ACHN (cell line): ENCODE data around the gene GMDS.

Experiments
- DNase-seq: peaks from one replicate; pipeline ENCODE4 v3.0.0-alpha.2; 2015
- in situ Hi-C: cut with HindIII; loops from 2 replicates; pipeline ENCODE4 v1.10.0; 2017; ENCODE audit warnings: low sequenced_read_pairs, low pct_ligation_motif_present, low pct_unique_long_range_greater_than_20kb

GMDS gene

DNA sequence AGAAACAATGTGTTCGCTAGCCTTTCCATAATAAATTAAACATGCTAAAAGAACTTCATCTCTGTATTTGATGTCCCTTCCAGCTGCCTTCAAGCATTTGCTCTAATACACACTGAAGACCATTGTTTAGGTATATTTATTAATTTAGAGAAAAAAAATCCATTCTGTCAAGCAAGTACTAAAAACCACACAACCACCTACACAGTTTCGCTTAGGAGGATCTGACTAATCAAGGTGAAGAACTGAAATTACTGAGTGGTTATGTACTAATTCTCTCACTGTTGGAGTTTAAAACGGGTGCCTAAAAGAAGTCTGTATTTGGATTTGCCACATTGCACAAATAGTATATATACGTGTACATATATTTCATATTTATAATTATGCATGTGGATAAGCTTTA is 58.9 kb downstream of the GMDS start:
- DNase-seq: no peak
- in situ Hi-C loops: no loop called here

DNA sequence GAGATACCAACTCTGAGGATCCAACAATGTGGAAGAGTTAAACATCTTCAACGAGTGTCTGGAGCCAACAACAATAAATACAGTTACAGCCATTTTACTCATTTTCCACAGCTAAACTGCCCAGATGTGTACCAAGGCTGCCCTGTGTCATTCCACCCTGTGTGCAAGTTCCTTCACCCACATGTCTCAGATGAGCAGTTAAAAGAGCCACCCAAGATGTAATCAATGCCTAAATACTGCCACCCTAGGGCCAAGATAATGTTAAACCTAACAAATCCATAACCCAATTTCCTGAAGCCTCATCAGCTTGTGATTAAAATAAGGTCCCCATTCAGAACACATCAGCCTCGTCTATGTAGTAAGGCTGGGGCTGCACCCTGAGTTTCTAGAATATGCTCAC is 59.9 kb downstream of the GMDS start:
- no peak for DNase-seq
- in situ Hi-C loops: no loop called here

DNA sequence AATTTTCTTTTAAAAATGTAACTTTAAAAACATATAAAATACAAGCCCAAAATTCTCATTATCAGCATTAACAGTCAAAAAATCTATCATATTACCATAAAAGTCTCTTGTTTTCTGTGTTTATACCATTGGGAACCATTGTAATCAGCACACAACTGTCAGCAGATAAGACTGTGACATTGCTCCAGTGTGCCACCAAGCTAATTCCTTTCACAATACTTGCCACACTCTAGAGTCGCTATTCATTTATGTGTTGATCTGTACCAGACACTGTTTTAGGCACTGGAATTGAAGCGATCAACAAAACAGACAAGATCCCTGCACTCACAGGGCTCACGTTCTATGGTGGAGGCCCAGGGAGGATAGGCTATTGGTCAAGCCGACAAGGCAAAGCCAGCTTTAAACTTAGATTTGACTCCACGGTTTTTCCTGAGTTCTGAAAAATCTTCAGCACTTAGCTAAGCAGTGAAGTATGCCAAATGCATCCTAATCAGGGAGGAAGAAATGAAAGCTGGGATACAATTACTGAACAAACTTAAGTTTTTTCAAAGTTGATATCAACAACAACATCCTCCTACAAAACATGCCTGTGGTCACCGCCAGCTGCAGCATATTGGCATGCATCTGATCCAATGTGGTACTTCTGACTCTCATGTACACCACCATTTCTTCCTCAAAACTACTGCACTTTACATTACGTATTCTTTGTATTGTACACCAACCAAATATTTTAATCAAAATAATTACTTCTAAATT is 60.5 kb downstream of the GMDS start:
- in situ Hi-C loops: no loop called here
- no peak for DNase-seq

DNA sequence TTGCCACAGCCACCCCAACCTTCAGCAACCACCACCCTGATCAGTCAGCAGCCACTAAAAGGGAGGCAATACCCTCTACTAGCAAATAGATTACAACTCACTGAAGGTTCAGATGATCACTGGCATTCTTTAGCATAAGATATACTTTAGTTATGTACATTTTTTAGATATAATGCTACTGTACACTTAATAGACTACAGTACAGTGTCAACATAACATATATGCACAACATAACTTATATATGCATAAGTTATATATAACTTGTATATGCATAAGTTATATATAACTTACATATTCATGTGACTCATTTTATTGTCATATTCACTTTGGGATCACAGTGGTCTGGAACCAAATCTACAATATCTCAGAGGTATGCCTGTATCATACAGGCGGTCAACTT is 61.7 kb downstream of the GMDS start:
- in situ Hi-C loops: no loop called here
- no peak for DNase-seq

DNA sequence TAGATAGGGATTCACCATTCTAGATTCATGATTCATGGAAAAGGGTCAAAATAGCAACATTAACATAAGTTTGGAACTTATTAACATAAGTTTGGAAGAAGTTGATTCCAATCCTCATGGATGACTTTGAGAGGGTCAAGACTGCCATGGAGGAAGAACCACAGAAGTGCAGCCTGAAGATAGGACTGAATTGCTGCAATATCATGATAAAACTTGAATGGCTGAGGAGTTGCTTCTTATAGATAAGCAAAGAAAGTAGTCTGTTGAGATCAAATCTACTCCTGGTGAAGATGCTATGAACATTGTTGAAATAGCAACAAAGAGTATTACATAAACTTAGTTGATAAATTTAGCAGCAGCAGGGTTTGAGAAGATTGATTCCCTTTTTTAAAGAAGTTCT is 62.2 kb downstream of the GMDS start:
- no peak for DNase-seq
- in situ Hi-C loops: no loop called here

DNA sequence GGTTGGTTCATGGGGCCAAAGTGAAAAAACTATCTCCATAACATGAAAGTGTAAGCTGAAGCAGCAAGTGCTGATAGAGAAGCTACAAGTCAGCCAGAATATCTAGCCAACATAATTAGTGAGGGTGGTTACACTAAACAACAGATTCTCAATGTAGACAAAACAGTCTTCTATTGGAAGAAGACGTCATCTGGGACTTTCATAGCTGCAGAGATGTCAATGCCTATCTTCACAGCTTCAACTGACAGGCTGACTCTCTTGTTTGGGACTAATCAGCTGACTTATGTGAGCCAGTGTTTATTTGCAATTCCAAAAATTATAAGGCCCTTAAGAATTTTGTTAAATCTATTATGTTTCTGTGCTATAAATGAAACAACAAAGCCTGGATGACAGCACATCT is 63.2 kb downstream of the GMDS start:
- no peak for DNase-seq
- in situ Hi-C loops: no loop called here

DNA sequence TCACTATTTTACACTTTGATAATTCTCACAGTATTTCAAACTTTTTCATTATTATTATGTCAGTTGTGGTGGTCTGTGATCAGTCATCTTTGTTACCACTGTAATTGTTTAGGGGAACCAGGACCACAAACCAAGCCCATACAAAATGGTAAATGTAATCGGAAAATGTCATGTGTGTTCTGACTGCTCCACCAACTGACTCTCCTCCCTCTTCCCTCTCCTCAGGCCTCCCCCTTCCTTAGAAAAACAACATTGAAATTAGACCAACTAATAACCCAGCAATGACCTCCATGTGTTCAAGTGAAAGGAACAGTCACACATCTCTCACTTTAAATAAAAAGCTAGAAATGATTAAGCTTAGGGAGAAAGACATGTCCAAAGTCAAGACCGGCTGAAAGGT is 63.8 kb downstream of the GMDS start:
- in situ Hi-C loops: no loop called here
- no peak for DNase-seq

DNA sequence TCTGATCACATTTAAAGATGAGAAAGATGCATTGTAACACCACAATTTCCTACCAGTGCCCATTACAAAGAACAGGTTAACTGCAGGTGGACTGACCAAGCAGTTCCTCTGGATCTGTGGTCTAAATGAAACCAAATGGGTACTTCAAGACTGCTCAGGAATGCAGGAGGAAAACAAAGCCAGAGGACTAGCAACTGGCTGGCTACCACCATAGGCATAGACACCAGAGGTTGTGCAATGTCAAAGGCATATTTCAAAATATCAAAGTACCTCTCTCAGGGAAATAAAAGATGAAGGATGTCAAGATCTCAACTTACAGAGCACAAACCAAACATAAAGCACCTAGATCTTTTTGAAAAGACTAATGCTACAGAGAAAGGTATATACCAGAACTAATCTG is 65.5 kb downstream of the GMDS start:
- in situ Hi-C loops: no loop called here
- no peak for DNase-seq

DNA sequence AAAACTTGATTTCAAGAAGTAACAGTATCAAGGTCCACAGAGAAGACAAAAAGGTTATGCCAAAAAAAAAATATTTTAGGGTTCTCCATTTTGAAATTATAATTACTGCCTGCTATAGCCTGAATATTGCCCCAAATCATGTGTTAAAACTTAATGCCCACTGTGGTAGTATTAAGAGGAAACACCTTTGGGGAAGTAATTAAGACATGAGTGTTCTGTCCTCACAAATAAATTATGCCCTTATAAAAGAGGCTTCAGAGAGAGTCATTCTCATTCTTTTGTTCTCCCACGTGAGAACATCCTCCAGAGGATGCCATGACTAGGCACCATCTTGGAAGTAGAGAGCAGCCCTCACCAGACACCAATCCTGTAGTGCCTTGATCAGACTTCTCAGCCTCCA is 66.2 kb downstream of the GMDS start:
- no peak for DNase-seq
- in situ Hi-C loops: no loop called here

DNA sequence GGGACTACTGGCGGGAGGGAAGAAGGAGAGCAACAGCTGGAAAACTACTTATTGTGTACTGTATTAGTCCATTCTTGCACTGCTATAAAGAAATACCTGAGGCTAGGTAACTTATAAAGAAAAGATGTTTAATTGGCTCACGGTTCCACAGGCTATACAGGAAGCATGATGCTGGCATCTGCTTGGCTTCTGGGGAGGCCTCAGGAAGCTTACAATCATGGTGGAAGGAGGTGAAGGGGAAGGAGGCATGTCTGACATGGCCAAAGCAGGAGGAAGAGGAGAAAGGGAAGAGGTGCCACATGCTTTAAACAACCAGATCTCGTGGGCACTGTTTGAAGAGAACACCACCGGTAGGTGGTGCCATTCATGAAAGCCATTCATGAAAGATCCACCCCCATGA is 67.3 kb downstream of the GMDS start:
- in situ Hi-C loops: no loop called here
- DNase-seq: no peak

DNA sequence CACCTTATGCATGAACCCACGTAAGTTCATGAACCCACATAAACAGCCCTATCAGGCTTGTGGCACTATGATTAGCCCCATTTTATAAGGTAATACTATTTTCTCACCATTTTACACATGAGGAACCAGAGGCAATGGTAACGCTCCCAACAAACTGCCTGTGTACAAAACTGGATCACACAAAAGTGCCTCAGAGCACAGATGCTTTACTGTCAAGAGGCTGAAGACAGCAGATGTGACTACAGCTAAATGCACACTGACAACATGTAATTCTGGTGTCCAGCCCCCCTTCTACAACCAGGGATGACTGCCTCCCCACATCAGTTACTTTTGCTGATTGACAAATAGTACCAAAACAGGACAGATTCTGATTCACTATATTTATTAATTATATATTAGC is 69.6 kb downstream of the GMDS start:
- DNase-seq: no peak
- in situ Hi-C loops: no loop called here

DNA sequence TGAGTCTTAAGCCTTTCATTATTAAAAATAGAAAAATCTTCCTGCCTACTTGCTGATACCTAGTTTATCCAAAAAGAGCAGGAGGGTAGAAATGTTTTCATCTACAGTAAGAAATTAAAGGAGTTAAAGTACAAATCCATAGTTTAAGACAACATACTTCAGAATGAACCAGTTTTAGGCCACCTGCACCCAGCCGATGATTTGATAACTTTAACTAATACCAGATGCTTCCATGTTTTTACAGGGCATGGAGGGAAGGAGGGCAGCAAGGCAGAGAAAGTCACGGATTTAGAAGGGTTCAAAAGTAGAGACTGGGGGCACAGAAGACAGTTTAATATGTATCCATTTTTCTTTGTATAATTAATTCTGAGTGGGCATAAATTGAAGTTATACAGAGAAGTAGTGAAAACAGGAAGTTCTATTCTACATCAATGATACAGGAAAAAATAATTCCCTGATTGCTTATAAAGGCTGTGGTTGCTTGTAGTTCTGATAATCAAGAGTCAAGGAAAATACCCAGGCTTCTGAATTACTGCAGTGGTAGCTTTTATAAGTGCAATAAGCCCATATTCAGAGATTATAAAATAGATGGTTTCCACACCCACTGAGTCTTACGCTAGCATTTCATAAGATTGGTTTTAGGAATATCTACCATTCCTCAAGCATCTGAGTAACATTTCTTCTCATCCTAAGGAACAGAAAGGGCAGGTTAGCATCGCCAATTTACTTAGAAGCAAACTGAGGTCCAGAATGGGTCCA is 72.0 kb downstream of the GMDS start:
- in situ Hi-C loops: no loop called here
- DNase-seq: no peak

DNA sequence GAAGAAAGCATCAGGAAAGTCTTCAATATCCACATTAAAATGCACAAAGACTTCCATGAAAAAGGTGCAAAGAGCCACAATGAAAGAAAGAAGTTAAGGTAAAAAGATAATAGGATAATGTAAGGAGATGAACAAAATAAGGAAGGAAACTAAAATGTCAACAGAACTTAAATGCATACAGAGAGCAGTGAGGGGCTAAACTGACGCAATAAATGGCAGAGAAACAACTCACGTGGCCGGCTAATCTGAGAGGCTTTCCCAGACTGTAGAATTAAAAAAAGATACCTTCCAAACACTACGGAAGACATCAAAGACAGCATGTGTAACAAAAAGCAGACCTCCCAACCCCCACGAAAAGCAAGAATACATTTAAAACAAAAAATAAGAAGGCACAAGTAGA is 73.7 kb downstream of the GMDS start:
- no peak for DNase-seq
- in situ Hi-C loops: no loop called here

DNA sequence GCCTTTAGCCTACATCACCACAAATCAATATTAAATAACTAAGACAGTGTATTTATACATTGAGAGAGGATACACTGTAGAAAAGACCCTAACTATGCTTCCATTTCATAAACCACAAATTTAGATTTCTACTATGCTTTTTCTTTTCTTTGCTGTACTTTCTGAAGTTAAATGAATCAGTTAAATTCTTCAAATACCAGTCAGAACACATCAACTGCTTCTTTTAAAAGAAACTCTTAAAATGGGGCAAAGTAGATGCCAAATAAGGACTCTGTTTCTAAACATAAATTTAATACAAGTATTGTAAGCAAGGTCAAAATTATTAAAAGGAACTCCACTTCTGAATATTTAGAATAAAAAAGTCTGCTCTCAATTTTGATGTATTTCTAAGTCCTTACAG is 76.9 kb downstream of the GMDS start:
- in situ Hi-C loops: no loop called here
- peak; percentile 1 for DNase-seq

DNA sequence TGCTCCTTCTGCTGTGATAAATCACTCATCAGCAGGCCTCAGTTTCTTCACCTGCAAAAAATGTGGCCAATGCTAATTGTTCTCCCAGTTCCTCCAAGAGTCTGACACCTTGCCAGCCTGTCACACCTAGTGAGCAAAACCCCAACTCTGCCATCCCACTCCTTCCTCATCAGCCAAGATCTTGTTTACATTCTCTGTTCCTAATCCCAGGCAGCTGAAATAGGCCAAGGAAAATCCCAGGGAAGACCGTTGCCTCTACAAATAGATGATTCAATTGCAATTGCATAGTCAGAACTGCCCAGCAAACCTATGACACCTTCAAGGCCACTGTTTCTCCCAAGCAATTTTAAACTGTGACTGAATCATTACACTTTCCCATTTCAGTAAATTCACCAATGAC is 78.7 kb downstream of the GMDS start:
- in situ Hi-C loops: no loop called here
- DNase-seq: no peak

DNA sequence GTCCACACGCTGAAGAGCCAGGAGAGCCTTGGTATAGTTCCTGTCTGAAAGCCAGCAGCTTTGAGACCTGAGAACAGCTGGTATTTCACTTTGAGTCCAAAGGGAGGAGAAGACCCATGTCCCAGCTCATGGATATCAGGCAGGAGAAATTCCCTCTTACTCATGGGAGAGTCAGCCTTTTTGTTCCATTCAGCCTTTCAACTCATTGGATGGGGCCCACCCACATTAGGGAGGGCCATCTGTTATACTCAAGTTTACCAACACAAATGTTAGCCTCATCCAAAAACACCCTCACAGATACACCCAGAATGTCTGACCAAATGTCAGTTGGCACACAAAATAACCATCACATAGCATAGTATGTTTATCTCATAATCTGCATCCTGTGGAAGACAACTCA is 80.1 kb downstream of the GMDS start:
- DNase-seq: no peak
- in situ Hi-C loops: no loop called here

DNA sequence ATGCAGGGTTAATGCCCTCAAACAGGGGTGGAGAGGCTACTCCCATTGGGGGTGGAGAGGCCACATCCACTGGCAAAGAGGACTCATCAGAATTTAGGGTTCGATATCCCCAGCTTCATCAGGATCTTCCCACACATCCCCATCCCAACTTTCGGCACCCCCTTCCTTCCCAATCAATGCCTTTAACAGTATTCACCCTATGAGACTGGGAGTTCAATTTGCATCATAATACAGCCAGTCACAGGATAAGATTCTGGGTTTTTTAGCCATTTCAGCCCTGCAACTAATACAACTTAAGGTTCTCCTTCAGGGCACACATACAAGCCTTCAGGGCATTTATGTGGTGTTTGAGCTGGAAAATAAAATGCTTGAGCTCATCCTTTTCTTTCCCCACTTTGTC is 80.9 kb downstream of the GMDS start:
- DNase-seq: no peak
- in situ Hi-C loops: no loop called here

DNA sequence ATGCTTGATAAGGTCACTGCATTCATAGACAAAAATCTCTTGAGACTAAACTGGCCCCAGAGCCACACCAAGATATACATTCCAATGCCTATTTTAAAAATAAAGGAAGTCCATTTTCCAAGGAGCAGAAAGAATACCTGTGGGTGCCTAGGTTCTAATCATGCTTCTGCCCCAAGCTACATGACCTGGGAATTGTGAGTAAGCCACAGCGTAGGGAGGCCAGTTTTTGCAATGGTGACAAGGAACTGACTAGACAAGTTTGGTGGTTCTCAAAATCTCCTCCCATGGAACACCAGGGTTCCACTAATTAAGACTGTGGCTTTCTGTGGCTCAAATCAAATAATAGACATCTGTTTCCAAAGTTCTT is 83.3 kb downstream of the GMDS start:
- DNase-seq: no peak
- in situ Hi-C loops: no loop called here

DNA sequence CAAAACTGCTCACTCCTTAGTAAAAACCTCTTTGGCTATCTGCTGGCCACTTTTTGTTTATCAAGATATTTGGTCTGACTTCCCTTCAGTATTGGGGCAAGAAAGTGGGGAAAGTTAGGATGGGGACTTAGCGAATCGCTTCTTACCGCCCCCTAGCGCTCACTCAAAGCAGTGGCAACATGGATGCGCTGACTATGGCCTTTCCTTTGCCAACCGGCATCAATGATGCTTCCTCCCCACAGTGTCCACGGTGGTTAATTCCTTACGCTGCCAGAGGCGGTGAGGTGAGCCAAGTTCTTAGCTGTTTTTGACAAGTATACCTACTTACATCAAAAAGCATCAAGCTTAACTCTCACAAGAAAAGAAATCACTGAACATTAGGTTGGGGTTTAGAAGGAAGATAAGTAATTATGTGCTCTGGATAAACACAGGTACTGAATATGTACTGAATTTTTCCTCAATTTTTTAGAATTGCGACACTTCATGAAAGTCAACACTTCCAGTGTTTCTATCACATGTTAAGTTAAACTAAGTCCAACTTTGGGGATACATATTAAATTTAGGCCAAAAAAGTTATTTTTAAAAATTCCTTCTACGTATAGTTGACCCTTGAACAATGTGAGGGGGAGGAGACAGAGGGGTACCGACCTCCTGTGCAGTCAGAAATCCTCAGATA is 86.7 kb downstream of the GMDS start:
- in situ Hi-C loops: no loop called here
- DNase-seq: peak; percentile 14
